Testis (tissue), 2 donors: ENCODE results near the gene CSHL1.

ENCODE experiments used
- CTCF ChIP-seq, 3 experiments: fragments of 450-650 bp in 2 of 3; fragments of 200-600 bp in 1 of 3; sonication (generic) in 1 of 3; IDR thresholded peaks; one replicate each; pipeline ENCODE4 v1.5.1; 2016 to 2019; ENCODE audit warnings: antibody characterized with exemption in 3 of 3, mild to moderate bottlenecking in 2 of 3, moderate library complexity in 1 of 3
- POLR2A ChIP-seq: fragments of 450-650 bp; IDR thresholded peaks from one replicate; pipeline ENCODE4 v1.6.1; 2017; ENCODE audit warnings: antibody characterized with exemption, mild to moderate bottlenecking, moderate library complexity

GRCh38 chr17:63927464-63928171 lies 16.6 kb upstream of the CSHL1 start:
- no peak for TF ChIP-seq CTCF (IDR thresholded peaks at IDR 0.05)
- no peak for TF ChIP-seq POLR2A
